ENCODE measurements around the gene ALDH16A1. TPM values are rescaled to one million over a fixed set of nuclear protein-coding genes. Genes with fewer than 3 reads are reported as not detected.

ALDH16A1 gene
- total and polyA plus RNA-seq, 2 of the 4 experiments (the other 2 are of a cell fraction): 10.4 to 12.9 TPM

- H2AK5ac ChIP-seq (ENCODE audit: low read depth, low read length): peak overlapping the region; percentile 8; the same call in 1 of the 2 replicates
- H2BK120ac ChIP-seq (ENCODE audit: low read depth, low read length): no peak overlapping the region
- peaks cover 7% of the 10 kb centered on the region; the same call in 1 of the 2 replicates for H3K9me1 ChIP-seq (ENCODE audit: insufficient read depth, low read length)
- peak overlapping the region in 1 of 2 experiments; percentile 49; a peak in 1 of 4 replicates for H4K8ac ChIP-seq (ENCODE audit: low read depth in 2 of 2, low read length in 2 of 2)
- dilution Hi-C loops (cut with HindIII; ENCODE audit: low sequenced_read_pairs, unreplicated experiment): no loop called here
- intact Hi-C loops (cut with micrococcal nuclease): no loop called here
- ChIA-PET CTCF (no interaction called here), POLR2A (ENCODE audit: unreplicated experiment) (no interaction called here)
- no peak overlapping the region for H3K27ac ChIP-seq (ENCODE audit: insufficient read depth, low read length)
- no peak overlapping the region for H2BK20ac ChIP-seq (ENCODE audit: low read depth, low read length)
- peaks cover 5% of the 10 kb centered on the region; the same call in 1 of the 2 replicates for H3K36me3 ChIP-seq (ENCODE audit: control insufficient read depth, insufficient read depth, low read length)
- 84% methylated on average over 6 of the region's 15 CpGs; no CpG with 5 or more reads in 1 of the 2 experiments for WGBS, 2 experiments (ENCODE audit: extremely low coverage in 2 of 2, insufficient read length in 1 of 2)
- in situ Hi-C loops (cut with MboI; ENCODE audit: low sequenced_read_pairs): no loop called here
- no peak overlapping the region for H3K4me2 ChIP-seq (ENCODE audit: low read depth, low read length)
- DNase-seq (no peak), ATAC-seq (ENCODE audit: low read depth) (no peak; the same call in 1 of the 2 replicates)
- H3K27me3 ChIP-seq (ENCODE audit: control insufficient read depth, insufficient read depth, low read length): no peaks in the 10 kb centered on the region
- no peak overlapping the region for H3K4me3 ChIP-seq (ENCODE audit: insufficient read depth, low read depth, low read length)
- no peak overlapping the region for H2AFZ ChIP-seq (replicated peaks; ENCODE audit: low read length, poor library complexity)
- H3K23ac ChIP-seq (ENCODE audit: low read depth, low read length): no peak overlapping the region
- H2BK15ac ChIP-seq (ENCODE audit: low read depth, low read length): no peak overlapping the region
- no peak overlapping the region for H2BK5ac ChIP-seq (ENCODE audit: low read depth, low read length, poor library complexity, severe bottlenecking)
- H3K4ac ChIP-seq (ENCODE audit: low read depth, low read length): no peak overlapping the region
- no peak overlapping the region for H3K14ac ChIP-seq (replicated peaks; ENCODE audit: low read depth, low read length)
- H3K56ac ChIP-seq (ENCODE audit: extremely low read depth, insufficient read depth, low read length): no peak overlapping the region
- H3K9ac ChIP-seq (ENCODE audit: low read depth, low read length): no peak overlapping the region
- no peak overlapping the region for H3K18ac ChIP-seq (ENCODE audit: low read depth, low read length)
- H3K9me3 ChIP-seq (ENCODE audit: control insufficient read depth, insufficient read depth, low read length): no peaks in the 10 kb centered on the region
- H3K4me1 ChIP-seq (ENCODE audit: control insufficient read depth, insufficient read depth, low read length): peaks cover 4% of the 10 kb centered on the region; the same call in 1 of the 2 replicates
- peak overlapping the region; percentile 78 for H2AK9ac ChIP-seq (replicated peaks; ENCODE audit: low read depth, low read length, poor library complexity)
- TF ChIP-seq ELK1 (IDR thresholded peaks at IDR 0.05; ENCODE audit: borderline replicate concordance, low read depth, low read length) (no peak), CEBPB (IDR thresholded peaks at IDR 0.05; ENCODE audit: low read depth, low read length) (no peak), USF2 (IDR thresholded peaks at IDR 0.05; ENCODE audit: low read depth, low read length) (no peak), CTCF (conservative IDR thresholded peaks at IDR 0.05; ENCODE audit: low read depth, low read length) (no peak), MXI1 (IDR thresholded peaks at IDR 0.05; ENCODE audit: borderline replicate concordance, low read depth, low read length) (no peak), MAFK (IDR thresholded peaks at IDR 0.05; ENCODE audit: low read depth, low read length) (no peak), NFE2L2 (IDR thresholded peaks at IDR 0.05; ENCODE audit: low read depth, low read length) (no peak), RCOR1 (IDR thresholded peaks at IDR 0.05; ENCODE audit: insufficient replicate concordance, low read length) (no peak), SMC3 (IDR thresholded peaks at IDR 0.05; ENCODE audit: low read depth, low read length) (no peak), RFX5 (IDR thresholded peaks at IDR 0.05; ENCODE audit: low read depth, low read length) (no peak), FOS (IDR thresholded peaks at IDR 0.05; ENCODE audit: low read depth, low read length) (no peak), MAZ (IDR thresholded peaks at IDR 0.05; ENCODE audit: borderline replicate concordance, low read depth, low read length) (no peak), RAD21 (IDR thresholded peaks at IDR 0.05; ENCODE audit: low read length) (no peak), POLR2A (IDR thresholded peaks at IDR 0.05; ENCODE audit: low read depth, low read length) (no peak)
- no peak overlapping the region for H4K91ac ChIP-seq (ENCODE audit: insufficient read depth, low read depth, low read length)
- no peaks in the 10 kb centered on the region for H3K79me1 ChIP-seq (ENCODE audit: low read depth in 1 of 2, low read length in 2 of 2)
- H4K20me1 ChIP-seq (ENCODE audit: insufficient read depth, low read length): no peaks in the 10 kb centered on the region
- BruUV-seq (replicated peaks): no TSS peak
- H4K5ac ChIP-seq (ENCODE audit: low read depth, low read length): no peak overlapping the region
Measured at GRCh38 chr19:49468746-49469447, 15.9 kb downstream of the ALDH16A1 start.

Measured in IMR-90 (cell line).